Right atrium auricular region (tissue), 2 donors: ENCODE data around the gene ITPKB. TPM values are rescaled to one million over a fixed set of nuclear protein-coding genes. Genes with fewer than 3 reads are reported as not detected.

Experiments used
- DNase-seq: peaks from one replicate; pipeline ENCODE4 v3.0.0-alpha.2; 2019; ENCODE audit warnings: low spot score
- H3K27ac ChIP-seq, 2 donors: fragments of 200-600 bp; sonication (generic); 1 replicate in 1 of 2; 2 replicates in 1 of 2; pipeline ENCODE4 v1.5.1; 2016 to 2019
- H3K27me3 ChIP-seq, 2 donors: fragments of 200-600 bp; sonication (generic); one replicate each; pipeline versions ENCODE4 v1.5.1 to v1.6.0; 2017 to 2019
- H3K36me3 ChIP-seq: fragments of 200-600 bp; sonication (generic); one replicate; pipeline ENCODE4 v1.5.1; 2016
- H3K4me1 ChIP-seq, 2 donors: fragments of 200-600 bp; sonication (generic); one replicate each; pipeline versions ENCODE4 v1.5.1 to v1.6.0; 2017 to 2019
- H3K4me3 ChIP-seq, 2 donors: fragments of 200-600 bp; sonication (generic); 1 replicate in 1 of 2; 2 replicates in 1 of 2; pipeline ENCODE4 v1.5.1; 2017 to 2019; ENCODE audit warnings: mild to moderate bottlenecking in 1 of 2, moderate library complexity in 1 of 2
- H3K9me3 ChIP-seq, 2 donors: fragments of 200-600 bp; sonication (generic); one replicate each; pipeline ENCODE4 v1.5.1; 2019
- total RNA-seq, 2 donors: library from RNA; depleted of rRNA; stranded (reverse); fragments of >200 nt; gene quantifications; one replicate each; pipeline ENCODE4 v1.1.0, GENCODE V29; 2016
- TF ChIP-seq, protein P1 (sequence below), 2 donors: fragments of 200-600 bp; sonication (generic); IDR thresholded peaks; one replicate each; pipeline ENCODE4 v1.5.1; 2019; ENCODE audit warnings: antibody characterized with exemption in 2 of 2

Gene ITPKB
- total RNA-seq, 2 donors from 2014 or later, result 10.8 to 11.0 TPM

DNA sequence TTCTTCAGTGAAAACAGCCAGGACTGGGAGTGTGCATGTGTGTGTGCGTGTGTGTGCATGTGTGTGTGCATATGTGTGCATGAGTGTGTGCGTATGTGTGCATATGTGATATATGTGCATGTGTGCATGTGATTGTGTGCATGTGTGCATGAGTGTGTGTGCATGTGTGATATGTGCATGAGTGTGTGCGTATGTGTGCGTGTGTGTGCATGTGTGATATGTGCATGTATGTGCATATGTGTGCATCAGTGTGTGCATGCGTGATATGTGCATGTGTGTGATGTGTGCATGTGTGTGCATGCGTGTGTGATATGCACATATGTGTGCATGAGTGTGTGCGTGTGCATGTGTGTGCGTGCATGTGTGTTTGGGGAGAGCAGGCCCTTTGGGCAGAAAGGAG lies 89.8 kb downstream of the ITPKB start:
- H3K36me3 ChIP-seq, result peaks cover 30% of the 10 kb centered on the region
- TF ChIP-seq, protein P1, sequence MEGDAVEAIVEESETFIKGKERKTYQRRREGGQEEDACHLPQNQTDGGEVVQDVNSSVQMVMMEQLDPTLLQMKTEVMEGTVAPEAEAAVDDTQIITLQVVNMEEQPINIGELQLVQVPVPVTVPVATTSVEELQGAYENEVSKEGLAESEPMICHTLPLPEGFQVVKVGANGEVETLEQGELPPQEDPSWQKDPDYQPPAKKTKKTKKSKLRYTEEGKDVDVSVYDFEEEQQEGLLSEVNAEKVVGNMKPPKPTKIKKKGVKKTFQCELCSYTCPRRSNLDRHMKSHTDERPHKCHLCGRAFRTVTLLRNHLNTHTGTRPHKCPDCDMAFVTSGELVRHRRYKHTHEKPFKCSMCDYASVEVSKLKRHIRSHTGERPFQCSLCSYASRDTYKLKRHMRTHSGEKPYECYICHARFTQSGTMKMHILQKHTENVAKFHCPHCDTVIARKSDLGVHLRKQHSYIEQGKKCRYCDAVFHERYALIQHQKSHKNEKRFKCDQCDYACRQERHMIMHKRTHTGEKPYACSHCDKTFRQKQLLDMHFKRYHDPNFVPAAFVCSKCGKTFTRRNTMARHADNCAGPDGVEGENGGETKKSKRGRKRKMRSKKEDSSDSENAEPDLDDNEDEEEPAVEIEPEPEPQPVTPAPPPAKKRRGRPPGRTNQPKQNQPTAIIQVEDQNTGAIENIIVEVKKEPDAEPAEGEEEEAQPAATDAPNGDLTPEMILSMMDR (IDR thresholded peaks at IDR 0.05), result no peak
- no peak overlapping the region for H3K4me3 ChIP-seq
- H3K4me1 ChIP-seq, result peaks cover 0 to 41% of the 10 kb centered on the region in 2 donors
- H3K27me3 ChIP-seq, result no peaks in the 10 kb centered on the region
- no peaks in the 10 kb centered on the region for H3K9me3 ChIP-seq
- no peak overlapping the region for H3K27ac ChIP-seq
- no peak for DNase-seq

- no peak for DNase-seq
- TF ChIP-seq, protein P1 (IDR thresholded peaks at IDR 0.05), result no peak
- Histone ChIP-seq H3K4me3 (no peak overlapping the region), H3K4me1 (peaks cover 0 to 38% of the 10 kb centered on the region in 2 donors), H3K36me3 (peaks cover 30% of the 10 kb centered on the region), H3K27me3 (no peaks in the 10 kb centered on the region), H3K9me3 (no peaks in the 10 kb centered on the region), H3K27ac (no peak overlapping the region)
Measured at GRCh38 chr1:226648421-226648820, 90.7 kb downstream of the ITPKB start.

- DNase-seq, result no peak
- TF ChIP-seq, protein P1 (IDR thresholded peaks at IDR 0.05), result no peak
- Histone ChIP-seq H3K27me3 (no peaks in the 10 kb centered on the region), H3K36me3 (peaks cover 30% of the 10 kb centered on the region), H3K9me3 (no peaks in the 10 kb centered on the region), H3K4me1 (peaks cover 0 to 41% of the 10 kb centered on the region in 2 donors), H3K27ac (no peak overlapping the region), H3K4me3 (no peak overlapping the region)
Measured at GRCh38 chr1:226647719-226648118, 91.4 kb downstream of the ITPKB start.

DNA sequence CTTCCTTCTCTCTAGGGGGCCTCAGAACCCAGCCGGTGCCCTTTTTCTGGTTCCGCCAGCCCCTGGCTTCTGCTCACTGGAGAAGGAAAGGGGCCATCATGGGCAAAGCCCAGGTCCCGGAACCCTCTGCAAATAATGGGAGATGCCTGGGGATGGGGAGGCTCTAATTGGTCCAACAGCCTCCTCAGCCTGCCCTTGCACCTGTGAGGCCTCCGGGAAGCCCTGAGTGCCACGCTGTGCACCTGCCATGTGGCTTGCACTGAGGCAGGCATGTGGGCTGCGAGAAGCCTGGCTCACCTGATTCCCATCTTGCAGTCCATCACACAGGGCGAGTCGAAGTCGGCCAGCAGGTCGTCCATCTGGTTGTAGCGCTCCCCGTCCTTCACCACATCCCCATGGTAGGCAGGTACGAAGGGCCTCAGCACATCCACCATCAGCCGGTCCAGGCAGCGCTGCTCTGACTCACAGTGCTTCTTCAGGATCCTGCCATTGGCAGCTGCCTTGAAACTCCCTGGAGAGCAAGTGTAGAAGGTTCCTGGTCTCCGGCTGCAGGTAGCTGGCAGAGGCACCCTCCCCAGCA lies 92.1 kb downstream of the ITPKB start:
- DNase-seq, result no peak
- Histone ChIP-seq H3K36me3 (peaks cover 30% of the 10 kb centered on the region), H3K27ac (no peak overlapping the region), H3K27me3 (no peaks in the 10 kb centered on the region), H3K4me1 (peaks cover 0 to 41% of the 10 kb centered on the region in 2 donors), H3K4me3 (no peak overlapping the region), H3K9me3 (no peaks in the 10 kb centered on the region)
- TF ChIP-seq, protein P1 (IDR thresholded peaks at IDR 0.05), result no peak

DNA sequence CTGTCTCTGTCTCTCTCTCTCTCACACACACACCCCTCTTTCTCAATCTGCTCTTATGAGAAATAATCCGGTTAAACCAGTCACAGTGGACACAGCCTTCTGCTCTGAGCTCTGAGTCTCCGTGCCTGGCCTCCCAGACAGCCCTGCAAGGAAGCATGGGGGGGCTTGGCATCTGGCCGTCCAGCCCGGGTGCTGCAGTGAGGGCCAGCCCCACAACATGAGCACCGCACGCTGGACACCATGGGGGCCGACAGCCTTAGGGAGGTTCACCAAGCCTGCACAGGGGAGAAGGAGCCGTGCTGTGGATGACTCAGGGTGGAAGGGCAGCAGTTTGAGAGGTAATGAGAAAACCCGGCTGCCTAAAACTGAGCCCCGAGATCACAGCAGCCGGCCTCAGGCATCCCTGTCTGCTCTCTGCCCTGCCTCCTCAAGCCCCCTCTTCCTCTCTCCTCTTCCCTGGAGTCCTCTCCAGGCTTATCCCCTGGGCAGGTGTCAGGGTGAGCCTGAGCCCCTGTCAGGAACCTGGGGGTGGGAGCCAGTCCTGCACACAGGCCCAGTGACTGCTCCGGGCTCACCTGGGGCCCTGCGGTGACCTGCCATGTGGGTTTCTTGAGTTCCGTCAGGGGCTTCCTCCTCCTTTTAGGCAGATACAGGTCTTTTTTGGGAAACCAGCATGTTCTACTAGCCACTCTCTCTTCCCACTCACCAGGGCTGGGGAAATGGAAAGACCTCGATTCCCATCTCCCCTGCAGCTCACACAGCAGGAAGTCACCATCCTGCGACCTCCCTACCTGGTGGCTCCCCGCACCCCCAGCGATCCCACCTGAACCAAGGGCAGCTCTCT lies 92.8 kb downstream of the ITPKB start:
- no peaks in the 10 kb centered on the region for H3K27me3 ChIP-seq
- H3K4me1 ChIP-seq, result peaks cover 0 to 41% of the 10 kb centered on the region in 2 donors
- H3K36me3 ChIP-seq, result peaks cover 30% of the 10 kb centered on the region
- no peaks in the 10 kb centered on the region for H3K9me3 ChIP-seq
- DNase-seq, result no peak
- H3K4me3 ChIP-seq, result no peak overlapping the region
- TF ChIP-seq, protein P1 (IDR thresholded peaks at IDR 0.05), result no peak
- H3K27ac ChIP-seq, result peak overlapping the region in 1 of 2 donors; percentile 5
